HepG2 (cell line): Measurements from ENCODE around the gene NOS2.
"Not testable (repeated sequence)": the region's sequence is repeated elsewhere in the genome, so short reads cannot be mapped to it uniquely, and the experiment has no call there.

Experiments
- CTCF ChIP-seq: sonication (generic); formaldehyde crosslinking; IDR thresholded peaks from 2 replicates; pipeline ENCODE4 v1.5.0; 2020; ENCODE audit warnings: mild to moderate bottlenecking, missing genetic modification reagents, moderate library complexity
- RFX5 ChIP-seq: IDR thresholded peaks from 2 replicates; pipeline ENCODE4 v1.6.1; 2011; ENCODE audit warnings: low read depth, low read length, improper control_type of control experiment

- not testable (repeated sequence) for TF ChIP-seq CTCF (CRISPR knock-in tag); RFX5
These were observed 46.5 kb upstream of the NOS2 start for GRCh38 chr17:27846808-27847307.
